GM12874 (cell line): Measurements from ENCODE around the gene MMP14.

Experiments
- CTCF ChIP-seq: IDR thresholded peaks from 2 replicates; pipeline ENCODE4 v1.5.1; 2011; ENCODE audit warnings: low read depth, mild to moderate bottlenecking, control low read depth, low read length, moderate library complexity; ENCODE audit not compliant: insufficient read depth

The MMP14 gene

GRCh38 chr14:22897357-22897756 is 61.0 kb downstream of the MMP14 start:
- no peak for TF ChIP-seq CTCF
